Skeletal muscle cell (primary cell): ENCODE results near the gene DDB1.

Experiments
- DNase-seq: peaks from one replicate; pipeline ENCODE4 v3.0.0-alpha.2; 2010; ENCODE audit warnings: low read depth
- H3K4me3 ChIP-seq: 2 replicates; pipeline ENCODE4 v1.5.1; 2011; ENCODE audit warnings: low read depth, mild to moderate bottlenecking, control low read depth, low read length, moderate library complexity

DDB1 gene

GRCh38 chr11:61338783-61339489 lies 6.0 kb upstream of the DDB1 start:
- H3K4me3 ChIP-seq, result no peak overlapping the region
- no peak for DNase-seq

- no peak overlapping the region for H3K4me3 ChIP-seq
- no peak for DNase-seq
Observed at GRCh38 chr11:61337706-61338470, 5.0 kb upstream of the DDB1 start.

- DNase-seq, result no peak
- H3K4me3 ChIP-seq, result no peak overlapping the region
Observed at GRCh38 chr11:61336171-61336935, 3.4 kb upstream of the DDB1 start.

- H3K4me3 ChIP-seq, result no peak overlapping the region
- DNase-seq, result no peak
Observed at GRCh38 chr11:61335355-61335710, 2.4 kb upstream of the DDB1 start.

- no peak overlapping the region for H3K4me3 ChIP-seq
- no peak for DNase-seq
Observed at GRCh38 chr11:61334434-61335354, 1.8 kb upstream of the DDB1 start.

GRCh38 chr11:61333550-61334433 lies 887 bp upstream of the DDB1 start:
- peak overlapping the region; percentile 99 for H3K4me3 ChIP-seq
- no peak for DNase-seq

- DNase-seq, result no peak
- peak overlapping the region; percentile 99 for H3K4me3 ChIP-seq
Observed at GRCh38 chr11:61332281-61332796, 566 bp downstream of the DDB1 start.

GRCh38 chr11:61331651-61332050 lies 1.3 kb downstream of the DDB1 start:
- H3K4me3 ChIP-seq, result peak overlapping the region; percentile 99
- no peak for DNase-seq

- DNase-seq, result no peak
- H3K4me3 ChIP-seq, result no peak overlapping the region
Observed at GRCh38 chr11:61329871-61330270, 3.0 kb downstream of the DDB1 start.

- no peak overlapping the region for H3K4me3 ChIP-seq
- no peak for DNase-seq
Observed at GRCh38 chr11:61328351-61328750, 4.6 kb downstream of the DDB1 start.

GRCh38 chr11:61327669-61328071 lies 5.2 kb downstream of the DDB1 start:
- H3K4me3 ChIP-seq, result no peak overlapping the region
- DNase-seq, result no peak

GRCh38 chr11:61325649-61326414 lies 7.1 kb downstream of the DDB1 start:
- DNase-seq, result no peak
- H3K4me3 ChIP-seq, result no peak overlapping the region

- no peak for DNase-seq
- H3K4me3 ChIP-seq, result no peak overlapping the region
Observed at GRCh38 chr11:61315260-61315659, 17.6 kb downstream of the DDB1 start.

GRCh38 chr11:61310749-61311148 lies 22.2 kb downstream of the DDB1 start:
- no peak overlapping the region for H3K4me3 ChIP-seq
- DNase-seq, result no peak

- no peak overlapping the region for H3K4me3 ChIP-seq
- no peak for DNase-seq
Observed at GRCh38 chr11:61309739-61310138, 23.2 kb downstream of the DDB1 start.

- no peak overlapping the region for H3K4me3 ChIP-seq
- DNase-seq, result no peak
Observed at GRCh38 chr11:61309141-61309540, 23.8 kb downstream of the DDB1 start.

- DNase-seq, result no peak
- no peak overlapping the region for H3K4me3 ChIP-seq
Observed at GRCh38 chr11:61307354-61307753, 25.6 kb downstream of the DDB1 start.

- H3K4me3 ChIP-seq, result no peak overlapping the region
- no peak for DNase-seq
Observed at GRCh38 chr11:61306221-61306620, 26.7 kb downstream of the DDB1 start.
